ENCODE results near the gene DCAF12L2.

GRCh38 chrX:126137899-126138298 lies 28.2 kb downstream of the DCAF12L2 start:
- no peak for TF ChIP-seq CTCF (IDR thresholded peaks at IDR 0.05 in 8 of 11, conservative IDR thresholded peaks at IDR 0.05 in 3 of 11)
- TF ChIP-seq POLR2A (IDR thresholded peaks at IDR 0.05), result no peak

Data from spleen (tissue), 7 donors.